Measurements from ENCODE around the gene BOLA1.
A peak's percentile ranks its signal among the peaks of the same experiment; 100 is the strongest.
"Not testable (repeated sequence)": the region's sequence is repeated elsewhere in the genome, so short reads cannot be mapped to it uniquely, and the experiment has no call there.

The BOLA1 gene

GRCh38 chr1:149899460-149900284 is at the start of gene BOLA1:
Gene BOLA1, plus strand, starts transcription at chr1:149899568. Its CDS starts 492 bp downstream, at chr1:149900060.
- FAIRE-seq = peak; percentile 95

- FAIRE-seq = no peak
Observed at GRCh38 chr1:149849947-149850360, 49.4 kb upstream of the BOLA1 start.

- peak; percentile 97 for FAIRE-seq
Observed at GRCh38 chr1:149850732-149851345, 48.5 kb upstream of the BOLA1 start.

- not testable (repeated sequence) for FAIRE-seq
Observed at GRCh38 chr1:149851585-149852213, 47.7 kb upstream of the BOLA1 start.

- FAIRE-seq = peak; percentile 94
Observed at GRCh38 chr1:149852263-149852662, 47.1 kb upstream of the BOLA1 start.

- not testable (repeated sequence) for FAIRE-seq
Observed at GRCh38 chr1:149860271-149860670, 39.1 kb upstream of the BOLA1 start.

GRCh38 chr1:149860684-149861496 is 38.5 kb upstream of the BOLA1 start:
- FAIRE-seq = peak; percentile 81

- FAIRE-seq = not testable (repeated sequence)
Observed at GRCh38 chr1:149861497-149862054, 37.8 kb upstream of the BOLA1 start.

- FAIRE-seq = not testable (repeated sequence)
Observed at GRCh38 chr1:149866887-149867286, 32.5 kb upstream of the BOLA1 start.

GRCh38 chr1:149873060-149873459 is 26.3 kb upstream of the BOLA1 start:
- FAIRE-seq = not testable (repeated sequence)

GRCh38 chr1:149877211-149877946 is 22.0 kb upstream of the BOLA1 start:
- no peak for FAIRE-seq

- FAIRE-seq = no peak
Observed at GRCh38 chr1:149879556-149879955, 19.8 kb upstream of the BOLA1 start.

- no peak for FAIRE-seq
Observed at GRCh38 chr1:149881876-149882275, 17.5 kb upstream of the BOLA1 start.

GRCh38 chr1:149883598-149884247 is 15.6 kb upstream of the BOLA1 start:
- FAIRE-seq = no peak

GRCh38 chr1:149884433-149885338 is 14.7 kb upstream of the BOLA1 start:
- FAIRE-seq = no peak

- FAIRE-seq = peak; percentile 70
Observed at GRCh38 chr1:149885339-149886120, 13.8 kb upstream of the BOLA1 start.

- not testable (repeated sequence) for FAIRE-seq
Observed at GRCh38 chr1:149886121-149886395, 13.3 kb upstream of the BOLA1 start.

GRCh38 chr1:149886396-149887195 is 12.8 kb upstream of the BOLA1 start:
- peak; percentile 99 for FAIRE-seq

- FAIRE-seq = not testable (repeated sequence)
Observed at GRCh38 chr1:149887196-149887455, 12.2 kb upstream of the BOLA1 start.

Data from TTC549 (cell line).